Fibroblast of skin of abdomen (primary cell): ENCODE results near the gene ARMS2. TPM values are rescaled to one million over a fixed set of nuclear protein-coding genes. Genes with fewer than 3 reads are reported as not detected.
A peak's percentile ranks its signal among the peaks of the same experiment; 100 is the strongest.

ENCODE experiments used
- DNase-seq: peaks from one replicate; pipeline ENCODE4 v3.0.0-alpha.2; 2013
- polyA plus RNA-seq, 2 experiments: library from polyadenylated mRNA; unstranded; fragments of 120-200 nt; gene quantifications; one replicate each; pipeline ENCODE4 v1.2.1, GENCODE V29; 2013; ENCODE audit not compliant: insufficient read length in 2 of 2

ARMS2 gene
- polyA plus RNA-seq (2013, experiment 1 of 2; ENCODE audit: insufficient read length): 0.36 TPM
- polyA plus RNA-seq (2013, experiment 2 of 2; ENCODE audit: insufficient read length): not detected

GRCh38 chr10:122454603-122455080 is at the start of gene ARMS2:
Gene ARMS2 (plus strand): TSS chr10:122454653. CDS start chr10:122454728, 75 bp downstream.
- no peak for DNase-seq

GRCh38 chr10:122407375-122408125 is 46.9 kb upstream of the ARMS2 start:
- peak; percentile 32 for DNase-seq

GRCh38 chr10:122413327-122413726 is 41.1 kb upstream of the ARMS2 start:
- no peak for DNase-seq

GRCh38 chr10:122417667-122418066 is 36.8 kb upstream of the ARMS2 start:
- peak; percentile 60 for DNase-seq

- DNase-seq: peak; percentile 13
Measured at GRCh38 chr10:122419016-122419415, 35.4 kb upstream of the ARMS2 start.

GRCh38 chr10:122419876-122420623 is 34.4 kb upstream of the ARMS2 start:
- DNase-seq: peak; percentile 91

GRCh38 chr10:122420624-122421007 is 33.8 kb upstream of the ARMS2 start:
- peak; percentile 34 for DNase-seq

GRCh38 chr10:122421054-122421625 is 33.3 kb upstream of the ARMS2 start:
- DNase-seq: peak; percentile 36

GRCh38 chr10:122421742-122422141 is 32.7 kb upstream of the ARMS2 start:
- DNase-seq: no peak

- no peak for DNase-seq
Measured at GRCh38 chr10:122422266-122422989, 32.0 kb upstream of the ARMS2 start.

- DNase-seq: no peak
Measured at GRCh38 chr10:122424059-122424458, 30.4 kb upstream of the ARMS2 start.

GRCh38 chr10:122426829-122427228 is 27.6 kb upstream of the ARMS2 start:
- no peak for DNase-seq

- no peak for DNase-seq
Measured at GRCh38 chr10:122427280-122427679, 27.2 kb upstream of the ARMS2 start.

- peak; percentile 41 for DNase-seq
Measured at GRCh38 chr10:122435212-122435827, 19.1 kb upstream of the ARMS2 start.

GRCh38 chr10:122441961-122442360 is 12.5 kb upstream of the ARMS2 start:
- peak; percentile 45 for DNase-seq

- no peak for DNase-seq
Measured at GRCh38 chr10:122445469-122445868, 9.0 kb upstream of the ARMS2 start.

GRCh38 chr10:122445904-122446303 is 8.5 kb upstream of the ARMS2 start:
- no peak for DNase-seq

GRCh38 chr10:122446668-122447423 is 7.6 kb upstream of the ARMS2 start:
- no peak for DNase-seq

- DNase-seq: no peak
Measured at GRCh38 chr10:122448600-122448999, 5.9 kb upstream of the ARMS2 start.

GRCh38 chr10:122449153-122449552 is 5.3 kb upstream of the ARMS2 start:
- no peak for DNase-seq

GRCh38 chr10:122450353-122450990 is 4.0 kb upstream of the ARMS2 start:
- DNase-seq: no peak
